Measurements from ENCODE around the gene SH3BP1. TPM values are rescaled to one million over a fixed set of nuclear protein-coding genes. Genes with fewer than 3 reads are reported as not detected.

Gene SH3BP1
- total RNA-seq, 1 donor from 2014 or later = 34.1 TPM

DNA sequence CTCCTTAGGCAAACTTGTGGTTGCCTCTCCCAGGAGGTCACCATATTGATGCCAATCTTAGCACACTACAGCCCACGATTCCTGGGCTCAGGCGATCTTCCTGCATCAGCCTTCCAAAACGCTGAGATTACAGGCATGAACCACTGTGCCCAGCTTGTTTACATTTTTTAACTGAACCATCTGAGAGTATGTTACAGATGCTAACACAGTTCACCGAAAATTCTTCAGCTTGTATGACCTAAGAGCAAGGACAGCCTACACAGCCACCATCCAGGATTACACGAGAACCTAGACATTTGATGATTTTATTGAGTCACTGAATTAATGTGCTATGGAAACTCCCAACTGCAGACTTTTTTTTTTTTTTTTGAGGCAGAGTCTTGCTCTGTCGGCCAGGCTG, 30.1 kb downstream of the SH3BP1 start:
- intact Hi-C loops (cut with DNase I) = no loop called here
- H3K4me3 ChIP-seq = no peak overlapping the region

DNA sequence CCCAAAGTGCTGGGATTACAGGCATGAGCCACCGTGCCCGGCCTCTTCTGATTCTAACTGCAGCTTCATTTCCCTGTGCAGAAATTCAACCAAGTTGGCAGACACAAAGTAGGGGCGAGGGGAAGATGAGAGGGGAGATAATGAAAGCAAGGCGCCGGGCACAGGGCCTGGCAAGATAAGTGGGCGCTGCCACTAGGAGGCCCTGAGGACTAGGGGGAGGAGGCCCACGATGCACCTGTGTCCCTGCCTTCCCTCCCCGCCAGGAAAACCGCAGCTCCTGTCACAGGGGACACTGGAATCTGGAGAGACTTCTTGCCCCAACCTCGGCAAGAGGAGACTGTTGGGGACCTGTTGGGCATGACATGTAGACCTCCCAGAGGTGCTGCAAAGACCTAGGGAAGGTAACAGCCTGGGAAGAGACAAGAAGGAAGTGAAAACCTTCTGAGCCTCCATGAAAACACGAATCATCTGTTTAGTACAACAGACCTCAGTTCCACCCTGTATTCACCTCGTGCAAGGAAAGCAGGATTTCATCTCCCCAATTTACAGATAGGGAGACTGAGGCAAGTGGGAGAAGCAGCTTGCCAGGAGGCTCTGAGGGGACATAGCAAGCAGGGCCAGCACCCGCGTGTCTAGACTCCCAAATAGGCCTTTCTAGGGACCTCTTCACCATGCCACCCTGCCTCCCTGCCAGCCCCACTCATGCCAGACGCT, 32.9 kb downstream of the SH3BP1 start:
- Histone ChIP-seq H3K36me3 (no peaks in the 10 kb centered on the region), H3K27ac (peak overlapping the region; percentile 98), H3K27me3 (no peaks in the 10 kb centered on the region), H3K9me3 (no peaks in the 10 kb centered on the region), H3K4me3 (no peak overlapping the region), H3K4me1 (peaks cover 45% of the 10 kb centered on the region)
- intact Hi-C loops (cut with DNase I) = loop anchor here (5.0 kb wide), 1 partner anchor 40 kb away; no protein-coding TSS in a partner anchor
- TF ChIP-seq POLR2AphosphoS5 (IDR thresholded peaks at IDR 0.05; ENCODE audit: insufficient read depth in 1 of 2, low read depth in 1 of 2) = no peak
- no peak for TF ChIP-seq POLR2A (IDR thresholded peaks at IDR 0.05)
- TF ChIP-seq, protein P1, sequence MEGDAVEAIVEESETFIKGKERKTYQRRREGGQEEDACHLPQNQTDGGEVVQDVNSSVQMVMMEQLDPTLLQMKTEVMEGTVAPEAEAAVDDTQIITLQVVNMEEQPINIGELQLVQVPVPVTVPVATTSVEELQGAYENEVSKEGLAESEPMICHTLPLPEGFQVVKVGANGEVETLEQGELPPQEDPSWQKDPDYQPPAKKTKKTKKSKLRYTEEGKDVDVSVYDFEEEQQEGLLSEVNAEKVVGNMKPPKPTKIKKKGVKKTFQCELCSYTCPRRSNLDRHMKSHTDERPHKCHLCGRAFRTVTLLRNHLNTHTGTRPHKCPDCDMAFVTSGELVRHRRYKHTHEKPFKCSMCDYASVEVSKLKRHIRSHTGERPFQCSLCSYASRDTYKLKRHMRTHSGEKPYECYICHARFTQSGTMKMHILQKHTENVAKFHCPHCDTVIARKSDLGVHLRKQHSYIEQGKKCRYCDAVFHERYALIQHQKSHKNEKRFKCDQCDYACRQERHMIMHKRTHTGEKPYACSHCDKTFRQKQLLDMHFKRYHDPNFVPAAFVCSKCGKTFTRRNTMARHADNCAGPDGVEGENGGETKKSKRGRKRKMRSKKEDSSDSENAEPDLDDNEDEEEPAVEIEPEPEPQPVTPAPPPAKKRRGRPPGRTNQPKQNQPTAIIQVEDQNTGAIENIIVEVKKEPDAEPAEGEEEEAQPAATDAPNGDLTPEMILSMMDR (IDR thresholded peaks at IDR 0.05) = no peak
- no peak for DNase-seq (ENCODE audit: extremely low spot score in 2 of 2)

More for the DNA sequence above, 30.1 kb downstream of the SH3BP1 start:
- Histone ChIP-seq H3K4me1 (peaks cover 19% of the 10 kb centered on the region), H3K27me3 (no peaks in the 10 kb centered on the region), H3K27ac (peak overlapping the region; percentile 28), H3K9me3 (no peaks in the 10 kb centered on the region), H3K36me3 (peaks cover 0 to 11% of the 10 kb centered on the region in 2 donors)
- DNase-seq (ENCODE audit: extremely low spot score in 2 of 2) = no peak
- no peak for TF ChIP-seq POLR2A (IDR thresholded peaks at IDR 0.05)
- TF ChIP-seq POLR2AphosphoS5 (IDR thresholded peaks at IDR 0.05; ENCODE audit: insufficient read depth in 1 of 2, low read depth in 1 of 2) = no peak
- TF ChIP-seq, protein P1 (IDR thresholded peaks at IDR 0.05) = no peak

DNA sequence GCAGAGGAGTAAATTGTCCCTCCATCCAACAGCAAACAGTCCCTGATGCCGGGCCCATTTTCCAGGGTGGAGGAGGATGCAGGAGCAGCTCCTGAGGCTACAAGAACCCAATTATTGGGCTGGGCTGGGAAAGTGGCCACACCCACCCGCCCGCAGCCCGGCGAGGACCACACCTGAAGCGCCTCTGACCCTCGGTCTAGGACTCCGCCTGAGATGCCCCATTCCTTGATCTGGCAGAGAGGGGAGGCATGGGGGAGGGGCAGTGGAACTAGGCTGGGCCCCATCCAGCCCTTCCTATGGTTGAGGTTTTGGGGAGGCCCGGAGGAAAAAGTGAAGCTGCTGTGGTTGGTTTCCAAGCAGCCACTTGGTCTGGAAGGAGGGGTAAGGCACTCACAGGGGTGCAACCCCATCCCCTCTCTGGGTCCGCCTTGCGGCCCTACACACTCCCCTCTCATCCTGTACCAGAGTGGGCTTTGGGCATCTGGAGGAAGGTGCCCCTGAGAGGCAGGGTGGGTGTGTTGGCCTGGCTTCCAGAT, 33.5 kb downstream of the SH3BP1 start:
- TF ChIP-seq POLR2A (IDR thresholded peaks at IDR 0.05) = no peak
- TF ChIP-seq POLR2AphosphoS5 (IDR thresholded peaks at IDR 0.05; ENCODE audit: insufficient read depth in 1 of 2, low read depth in 1 of 2) = no peak
- TF ChIP-seq, protein P1 (IDR thresholded peaks at IDR 0.05) = no peak
- H3K4me3 ChIP-seq = no peak overlapping the region
- H3K4me1 ChIP-seq = peaks cover 51% of the 10 kb centered on the region
- H3K27ac ChIP-seq = peak overlapping the region; percentile 98
- intact Hi-C loops (cut with DNase I) = loop anchor here (5.0 kb wide), 1 partner anchor 41 kb away; no protein-coding TSS in a partner anchor
- H3K36me3 ChIP-seq = no peaks in the 10 kb centered on the region
- DNase-seq (ENCODE audit: extremely low spot score in 2 of 2) = no peak
- no peaks in the 10 kb centered on the region for H3K27me3 ChIP-seq
- H3K9me3 ChIP-seq = no peaks in the 10 kb centered on the region

DNA sequence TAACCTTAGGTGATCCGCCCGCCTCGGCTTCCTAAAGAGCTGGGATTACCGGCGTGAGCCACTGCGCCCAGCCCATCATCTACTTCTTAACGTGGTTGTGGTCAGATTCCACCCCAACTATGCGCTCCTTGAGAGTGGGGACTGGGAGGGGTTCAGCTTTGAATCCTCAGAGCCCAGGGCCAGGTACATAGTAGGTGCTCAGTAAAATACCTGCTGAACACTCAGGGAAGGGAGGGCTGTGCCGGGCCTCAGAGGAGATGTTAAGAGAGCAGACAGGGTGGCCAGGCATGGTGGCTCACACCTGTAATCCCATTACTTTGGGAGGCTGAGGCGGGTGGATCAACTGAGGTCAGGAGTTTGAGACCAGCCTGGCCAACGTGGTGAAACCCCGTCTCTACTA, 34.8 kb downstream of the SH3BP1 start:
- TF ChIP-seq POLR2AphosphoS5 (IDR thresholded peaks at IDR 0.05; ENCODE audit: insufficient read depth in 1 of 2, low read depth in 1 of 2) (no peak), POLR2A (IDR thresholded peaks at IDR 0.05) (no peak)
- TF ChIP-seq, protein P1 (IDR thresholded peaks at IDR 0.05) = no peak
- Histone ChIP-seq H3K27me3 (no peaks in the 10 kb centered on the region), H3K9me3 (no peaks in the 10 kb centered on the region), H3K27ac (peak overlapping the region; percentile 98), H3K36me3 (no peaks in the 10 kb centered on the region), H3K4me1 (peaks cover 64% of the 10 kb centered on the region), H3K4me3 (no peak overlapping the region)
- DNase-seq (ENCODE audit: extremely low spot score in 2 of 2) = no peak
- intact Hi-C loops (cut with DNase I) = loop anchor here (5.0 kb wide), 1 partner anchor 42 kb away; no protein-coding TSS in a partner anchor
